SK-N-SH treated with all-trans-retinoic acid at 6 μM for 48 hours (cell line): ENCODE measurements around the gene MTERF2.

Experiments
- CREB5 ChIP-seq: fragments of 250-450 bp; sonication (Bioruptor Pico); IDR thresholded peaks from 2 replicates; pipeline ENCODE4 v1.5.1; 2020; ENCODE audit warnings: low read depth, mild to moderate bottlenecking, moderate library complexity
- CSDC2 ChIP-seq: fragments of 250-450 bp; sonication (Bioruptor Pico); IDR thresholded peaks from 2 replicates; pipeline ENCODE4 v1.5.0; 2020; ENCODE audit warnings: mild to moderate bottlenecking, moderate library complexity
- CSRNP3 ChIP-seq: fragments of 250-450 bp; sonication (Bioruptor Pico); IDR thresholded peaks from 2 replicates; pipeline ENCODE4 v1.5.1; 2021; ENCODE audit warnings: mild to moderate bottlenecking, moderate library complexity
- ISL1 ChIP-seq: fragments of 250-450 bp; sonication (Bioruptor Pico); IDR thresholded peaks from 2 replicates; pipeline ENCODE4 v2.1.2; 2022; ENCODE audit warnings: mild to moderate bottlenecking, moderate library complexity
- OSR1 ChIP-seq: fragments of 250-450 bp; sonication (Bioruptor Pico); IDR thresholded peaks from 2 replicates; pipeline ENCODE4 v1.8.0; 2022; ENCODE audit warnings: moderate library complexity, mild to moderate bottlenecking, inconsistent platforms
- RARB ChIP-seq: fragments of 250-450 bp; sonication (Bioruptor Pico); IDR thresholded peaks from 2 replicates; pipeline ENCODE4 v1.8.0; 2021; ENCODE audit warnings: mild to moderate bottlenecking, moderate library complexity
- ZFP30 ChIP-seq: fragments of 450-650 bp; formaldehyde crosslinking; IDR thresholded peaks from 2 replicates; pipeline ENCODE4 v1.5.0; 2022; ENCODE audit warnings: mild to moderate bottlenecking, moderate library complexity
- ZNF8 ChIP-seq: fragments of 450-650 bp; formaldehyde crosslinking; IDR thresholded peaks from 2 replicates; pipeline ENCODE4 v1.5.0; 2020; ENCODE audit warnings: mild to moderate bottlenecking, moderate library complexity

- TF ChIP-seq ZFP30 (CRISPR knock-in tag), result no peak
- no peak for TF ChIP-seq ISL1 (CRISPR knock-in tag)
- no peak for TF ChIP-seq OSR1
- TF ChIP-seq RARB (CRISPR knock-in tag), result no peak
- TF ChIP-seq ZNF8 (CRISPR knock-in tag), result no peak
- TF ChIP-seq CREB5 (CRISPR knock-in tag), result no peak
- TF ChIP-seq CSRNP3 (CRISPR knock-in tag), result no peak
- TF ChIP-seq CSDC2, result no peak
These were observed 15.9 kb downstream of the MTERF2 start for GRCh38 chr12:106971065-106971464.
